HepG2 (cell line): ENCODE results near the gene C16orf54. TPM values are rescaled to one million over a fixed set of nuclear protein-coding genes. Genes with fewer than 3 reads are reported as not detected.
A peak's percentile ranks its signal among the peaks of the same experiment; 100 is the strongest.

ENCODE experiments used
- FOXA3 ChIP-seq: IDR thresholded peaks from 2 replicates; pipeline ENCODE4 v1.6.1; 2016; ENCODE audit warnings: missing genetic modification reagents, missing compliant biosample characterization
- NFIB ChIP-seq: sonication (generic); formaldehyde crosslinking; IDR thresholded peaks from 2 replicates; pipeline ENCODE4 v1.9.0; 2021; ENCODE audit warnings: missing genetic modification reagents, mild to moderate bottlenecking, borderline replicate concordance
- NFRKB ChIP-seq: fragments of 450-650 bp; IDR thresholded peaks from 2 replicates; pipeline ENCODE4 v1.6.1; 2017
- NFYB ChIP-seq: sonication (generic); formaldehyde crosslinking; IDR thresholded peaks from 2 replicates; pipeline ENCODE4 v1.4.0; 2020; ENCODE audit warnings: missing genetic modification reagents
- SIN3B ChIP-seq: fragments of 150-350 bp; IDR thresholded peaks from 2 replicates; pipeline ENCODE4 v1.6.1; 2014; ENCODE audit warnings: low read length
- TEAD3 ChIP-seq: optimal IDR thresholded peaks from 2 replicates; pipeline ENCODE3; 2016; ENCODE audit warnings: borderline replicate concordance
- ZNF138 ChIP-seq: sonication (generic); formaldehyde crosslinking; IDR thresholded peaks from 2 replicates; pipeline ENCODE4 v1.5.0; 2020; ENCODE audit warnings: mild to moderate bottlenecking, low read depth, missing genetic modification reagents
- ZNF343 ChIP-seq: sonication (generic); formaldehyde crosslinking; IDR thresholded peaks from 2 replicates; pipeline ENCODE4 v1.4.0; 2020; ENCODE audit warnings: mild to moderate bottlenecking, missing genetic modification reagents
- polyA plus RNA-seq, 8 experiments: library from polyadenylated mRNA; depleted of rRNA in 3 of 8; stranded (reverse) in 7 of 8; unstranded in 1 of 8; fragments of >200 nt; fragmentation: Illumina TruSeq in 4 of 8; extraction: Trizol in 4 of 8; gene quantifications; 2 replicates each; pipeline versions ENCODE4 v1.2.1 to v1.2.3, GENCODE V29; 2011 to 2016; ENCODE audit warnings: low read depth in 4 of 8, missing spikeins in 1 of 8, mixed read lengths in 1 of 8; ENCODE audit not compliant: insufficient read depth in 1 of 8
- total RNA-seq, 5 experiments: library from RNA; depleted of rRNA; stranded (reverse); fragments of >200 nt; fragmentation: Illumina TruSeq; extraction: Trizol; gene quantifications; 2 replicates each; pipeline ENCODE4 v1.2.3, GENCODE V29; 2016; ENCODE audit warnings: low read depth in 1 of 5
- TF ChIP-seq, protein P1 (sequence below): sonication (generic); formaldehyde crosslinking; IDR thresholded peaks from 2 replicates; pipeline ENCODE4 v1.5.0; 2020; ENCODE audit warnings: mild to moderate bottlenecking, missing genetic modification reagents, borderline replicate concordance
- TF ChIP-seq, protein P2 (sequence below): sonication (generic); formaldehyde crosslinking; IDR thresholded peaks from 2 replicates; pipeline ENCODE4 v1.4.0; 2020; ENCODE audit warnings: missing genetic modification reagents
- TF ChIP-seq, protein P3 (sequence below): sonication (generic); formaldehyde crosslinking; conservative IDR thresholded peaks from 2 replicates; pipeline ENCODE4 v1.8.0; 2022; ENCODE audit warnings: low read depth, missing genetic modification reagents
- TF ChIP-seq, protein P4 (sequence below): IDR thresholded peaks from 2 replicates; pipeline ENCODE4 v1.4.0; 2020; ENCODE audit warnings: mild to moderate bottlenecking, missing genetic modification reagents
- TF ChIP-seq, protein P5 (sequence below): IDR thresholded peaks from 2 replicates; pipeline ENCODE4 v1.6.1; 2016; ENCODE audit warnings: low read depth, borderline replicate concordance

C16orf54 gene
- total and polyA plus RNA-seq, 2 of the 13 experiments (the other 11 are each of a cell fraction or from before 2014, with no cell fraction given) = not detected

DNA sequence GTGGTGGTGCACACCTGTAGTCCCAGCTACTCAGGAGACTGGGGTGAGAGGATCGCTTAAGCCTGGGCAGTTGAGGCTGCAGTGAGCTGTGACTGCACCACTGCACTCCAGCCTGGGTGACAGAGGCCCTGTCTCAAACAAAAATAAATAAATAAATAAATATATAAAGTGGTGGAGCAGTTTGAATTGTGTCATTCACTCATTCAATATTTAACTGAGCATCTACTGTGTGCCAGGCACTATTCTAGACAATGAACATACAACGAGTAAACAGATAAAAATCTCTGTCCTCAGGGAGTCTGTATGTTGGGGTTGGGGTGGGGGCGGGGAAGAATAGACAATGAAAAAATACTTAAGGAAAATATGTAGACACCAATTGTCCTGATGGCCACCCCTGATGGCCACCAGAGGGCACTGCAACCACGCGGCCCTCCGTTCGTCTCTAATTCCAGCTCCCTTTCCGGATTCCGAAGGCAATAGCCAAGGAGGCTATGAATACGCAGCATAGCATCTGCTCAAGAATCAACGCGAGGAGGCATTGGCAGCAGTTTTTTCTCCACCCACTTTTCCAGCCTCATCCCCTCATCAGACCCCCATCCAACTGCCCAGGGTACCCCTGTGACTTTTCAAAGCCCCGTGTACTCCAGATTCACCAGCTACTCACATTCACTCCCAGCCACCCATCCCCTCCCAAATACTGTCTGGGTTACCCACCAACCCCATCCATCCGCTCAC is 45.4 kb downstream of the C16orf54 start (continued):
- TF ChIP-seq, protein P1, sequence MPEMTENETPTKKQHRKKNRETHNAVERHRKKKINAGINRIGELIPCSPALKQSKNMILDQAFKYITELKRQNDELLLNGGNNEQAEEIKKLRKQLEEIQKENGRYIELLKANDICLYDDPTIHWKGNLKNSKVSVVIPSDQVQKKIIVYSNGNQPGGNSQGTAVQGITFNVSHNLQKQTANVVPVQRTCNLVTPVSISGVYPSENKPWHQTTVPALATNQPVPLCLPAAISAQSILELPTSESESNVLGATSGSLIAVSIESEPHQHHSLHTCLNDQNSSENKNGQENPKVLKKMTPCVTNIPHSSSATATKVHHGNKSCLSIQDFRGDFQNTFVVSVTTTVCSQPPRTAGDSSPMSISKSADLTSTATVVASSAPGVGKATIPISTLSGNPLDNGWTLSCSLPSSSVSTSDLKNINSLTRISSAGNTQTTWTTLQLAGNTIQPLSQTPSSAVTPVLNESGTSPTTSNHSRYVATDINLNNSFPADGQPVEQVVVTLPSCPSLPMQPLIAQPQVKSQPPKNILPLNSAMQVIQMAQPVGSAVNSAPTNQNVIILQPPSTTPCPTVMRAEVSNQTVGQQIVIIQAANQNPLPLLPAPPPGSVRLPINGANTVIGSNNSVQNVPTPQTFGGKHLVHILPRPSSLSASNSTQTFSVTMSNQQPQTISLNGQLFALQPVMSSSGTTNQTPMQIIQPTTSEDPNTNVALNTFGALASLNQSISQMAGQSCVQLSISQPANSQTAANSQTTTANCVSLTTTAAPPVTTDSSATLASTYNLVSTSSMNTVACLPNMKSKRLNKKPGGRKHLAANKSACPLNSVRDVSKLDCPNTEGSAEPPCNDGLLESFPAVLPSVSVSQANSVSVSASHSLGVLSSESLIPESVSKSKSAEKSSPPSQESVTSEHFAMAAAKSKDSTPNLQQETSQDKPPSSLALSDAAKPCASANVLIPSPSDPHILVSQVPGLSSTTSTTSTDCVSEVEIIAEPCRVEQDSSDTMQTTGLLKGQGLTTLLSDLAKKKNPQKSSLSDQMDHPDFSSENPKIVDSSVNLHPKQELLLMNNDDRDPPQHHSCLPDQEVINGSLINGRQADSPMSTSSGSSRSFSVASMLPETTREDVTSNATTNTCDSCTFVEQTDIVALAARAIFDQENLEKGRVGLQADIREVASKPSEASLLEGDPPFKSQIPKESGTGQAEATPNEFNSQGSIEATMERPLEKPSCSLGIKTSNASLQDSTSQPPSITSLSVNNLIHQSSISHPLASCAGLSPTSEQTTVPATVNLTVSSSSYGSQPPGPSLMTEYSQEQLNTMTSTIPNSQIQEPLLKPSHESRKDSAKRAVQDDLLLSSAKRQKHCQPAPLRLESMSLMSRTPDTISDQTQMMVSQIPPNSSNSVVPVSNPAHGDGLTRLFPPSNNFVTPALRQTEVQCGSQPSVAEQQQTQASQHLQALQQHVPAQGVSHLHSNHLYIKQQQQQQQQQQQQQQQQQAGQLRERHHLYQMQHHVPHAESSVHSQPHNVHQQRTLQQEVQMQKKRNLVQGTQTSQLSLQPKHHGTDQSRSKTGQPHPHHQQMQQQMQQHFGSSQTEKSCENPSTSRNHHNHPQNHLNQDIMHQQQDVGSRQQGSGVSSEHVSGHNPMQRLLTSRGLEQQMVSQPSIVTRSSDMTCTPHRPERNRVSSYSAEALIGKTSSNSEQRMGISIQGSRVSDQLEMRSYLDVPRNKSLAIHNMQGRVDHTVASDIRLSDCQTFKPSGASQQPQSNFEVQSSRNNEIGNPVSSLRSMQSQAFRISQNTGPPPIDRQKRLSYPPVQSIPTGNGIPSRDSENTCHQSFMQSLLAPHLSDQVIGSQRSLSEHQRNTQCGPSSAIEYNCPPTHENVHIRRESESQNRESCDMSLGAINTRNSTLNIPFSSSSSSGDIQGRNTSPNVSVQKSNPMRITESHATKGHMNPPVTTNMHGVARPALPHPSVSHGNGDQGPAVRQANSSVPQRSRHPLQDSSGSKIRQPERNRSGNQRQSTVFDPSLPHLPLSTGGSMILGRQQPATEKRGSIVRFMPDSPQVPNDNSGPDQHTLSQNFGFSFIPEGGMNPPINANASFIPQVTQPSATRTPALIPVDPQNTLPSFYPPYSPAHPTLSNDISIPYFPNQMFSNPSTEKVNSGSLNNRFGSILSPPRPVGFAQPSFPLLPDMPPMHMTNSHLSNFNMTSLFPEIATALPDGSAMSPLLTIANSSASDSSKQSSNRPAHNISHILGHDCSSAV (CRISPR knock-in tag) = no peak
- TF ChIP-seq TEAD3 (CRISPR knock-in tag) (peak; percentile 84), FOXA3 (0 out of 2 replicates have a peak, but pooled peaks have one; percentile 9), NFIB (CRISPR knock-in tag) (no peak), NFYB (CRISPR knock-in tag) (no peak), ZNF138 (CRISPR knock-in tag) (no peak), NFRKB (no peak), ZNF343 (CRISPR knock-in tag) (no peak), SIN3B (0 out of 2 replicates have a peak, but pooled peaks have one; percentile 42)
- TF ChIP-seq, protein P2, sequence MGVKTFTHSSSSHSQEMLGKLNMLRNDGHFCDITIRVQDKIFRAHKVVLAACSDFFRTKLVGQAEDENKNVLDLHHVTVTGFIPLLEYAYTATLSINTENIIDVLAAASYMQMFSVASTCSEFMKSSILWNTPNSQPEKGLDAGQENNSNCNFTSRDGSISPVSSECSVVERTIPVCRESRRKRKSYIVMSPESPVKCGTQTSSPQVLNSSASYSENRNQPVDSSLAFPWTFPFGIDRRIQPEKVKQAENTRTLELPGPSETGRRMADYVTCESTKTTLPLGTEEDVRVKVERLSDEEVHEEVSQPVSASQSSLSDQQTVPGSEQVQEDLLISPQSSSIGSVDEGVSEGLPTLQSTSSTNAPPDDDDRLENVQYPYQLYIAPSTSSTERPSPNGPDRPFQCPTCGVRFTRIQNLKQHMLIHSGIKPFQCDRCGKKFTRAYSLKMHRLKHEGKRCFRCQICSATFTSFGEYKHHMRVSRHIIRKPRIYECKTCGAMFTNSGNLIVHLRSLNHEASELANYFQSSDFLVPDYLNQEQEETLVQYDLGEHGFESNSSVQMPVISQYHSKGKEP (CRISPR knock-in tag) = no peak
- TF ChIP-seq, protein P3, sequence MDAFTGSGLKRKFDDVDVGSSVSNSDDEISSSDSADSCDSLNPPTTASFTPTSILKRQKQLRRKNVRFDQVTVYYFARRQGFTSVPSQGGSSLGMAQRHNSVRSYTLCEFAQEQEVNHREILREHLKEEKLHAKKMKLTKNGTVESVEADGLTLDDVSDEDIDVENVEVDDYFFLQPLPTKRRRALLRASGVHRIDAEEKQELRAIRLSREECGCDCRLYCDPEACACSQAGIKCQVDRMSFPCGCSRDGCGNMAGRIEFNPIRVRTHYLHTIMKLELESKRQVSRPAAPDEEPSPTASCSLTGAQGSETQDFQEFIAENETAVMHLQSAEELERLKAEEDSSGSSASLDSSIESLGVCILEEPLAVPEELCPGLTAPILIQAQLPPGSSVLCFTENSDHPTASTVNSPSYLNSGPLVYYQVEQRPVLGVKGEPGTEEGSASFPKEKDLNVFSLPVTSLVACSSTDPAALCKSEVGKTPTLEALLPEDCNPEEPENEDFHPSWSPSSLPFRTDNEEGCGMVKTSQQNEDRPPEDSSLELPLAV = no peak
- TF ChIP-seq, protein P4, sequence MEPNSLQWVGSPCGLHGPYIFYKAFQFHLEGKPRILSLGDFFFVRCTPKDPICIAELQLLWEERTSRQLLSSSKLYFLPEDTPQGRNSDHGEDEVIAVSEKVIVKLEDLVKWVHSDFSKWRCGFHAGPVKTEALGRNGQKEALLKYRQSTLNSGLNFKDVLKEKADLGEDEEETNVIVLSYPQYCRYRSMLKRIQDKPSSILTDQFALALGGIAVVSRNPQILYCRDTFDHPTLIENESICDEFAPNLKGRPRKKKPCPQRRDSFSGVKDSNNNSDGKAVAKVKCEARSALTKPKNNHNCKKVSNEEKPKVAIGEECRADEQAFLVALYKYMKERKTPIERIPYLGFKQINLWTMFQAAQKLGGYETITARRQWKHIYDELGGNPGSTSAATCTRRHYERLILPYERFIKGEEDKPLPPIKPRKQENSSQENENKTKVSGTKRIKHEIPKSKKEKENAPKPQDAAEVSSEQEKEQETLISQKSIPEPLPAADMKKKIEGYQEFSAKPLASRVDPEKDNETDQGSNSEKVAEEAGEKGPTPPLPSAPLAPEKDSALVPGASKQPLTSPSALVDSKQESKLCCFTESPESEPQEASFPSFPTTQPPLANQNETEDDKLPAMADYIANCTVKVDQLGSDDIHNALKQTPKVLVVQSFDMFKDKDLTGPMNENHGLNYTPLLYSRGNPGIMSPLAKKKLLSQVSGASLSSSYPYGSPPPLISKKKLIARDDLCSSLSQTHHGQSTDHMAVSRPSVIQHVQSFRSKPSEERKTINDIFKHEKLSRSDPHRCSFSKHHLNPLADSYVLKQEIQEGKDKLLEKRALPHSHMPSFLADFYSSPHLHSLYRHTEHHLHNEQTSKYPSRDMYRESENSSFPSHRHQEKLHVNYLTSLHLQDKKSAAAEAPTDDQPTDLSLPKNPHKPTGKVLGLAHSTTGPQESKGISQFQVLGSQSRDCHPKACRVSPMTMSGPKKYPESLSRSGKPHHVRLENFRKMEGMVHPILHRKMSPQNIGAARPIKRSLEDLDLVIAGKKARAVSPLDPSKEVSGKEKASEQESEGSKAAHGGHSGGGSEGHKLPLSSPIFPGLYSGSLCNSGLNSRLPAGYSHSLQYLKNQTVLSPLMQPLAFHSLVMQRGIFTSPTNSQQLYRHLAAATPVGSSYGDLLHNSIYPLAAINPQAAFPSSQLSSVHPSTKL = 0 out of 2 replicates have a peak, but pooled peaks have one; percentile 23
- TF ChIP-seq, protein P5, sequence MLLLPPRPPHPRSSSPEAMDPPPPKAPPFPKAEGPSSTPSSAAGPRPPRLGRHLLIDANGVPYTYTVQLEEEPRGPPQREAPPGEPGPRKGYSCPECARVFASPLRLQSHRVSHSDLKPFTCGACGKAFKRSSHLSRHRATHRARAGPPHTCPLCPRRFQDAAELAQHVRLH = peak; percentile 40; the same call in 1 of the 2 replicates
